GM12875 (cell line): ENCODE results near the gene OR1M1.

Experiments
- H3K4me3 ChIP-seq: one replicate; pipeline ENCODE4 v1.5.1; 2011; ENCODE audit warnings: low read depth, low read length, control low read depth
- CTCF ChIP-seq: IDR thresholded peaks from 2 replicates; pipeline ENCODE4 v1.5.1; 2011; ENCODE audit warnings: low read depth, mild to moderate bottlenecking, control low read depth, inconsistent platforms, low read length, moderate library complexity, borderline replicate concordance; ENCODE audit not compliant: insufficient read depth

The OR1M1 gene

GRCh38 chr19:9128171-9128570, 41.3 kb downstream of the OR1M1 start:
- TF ChIP-seq CTCF = no peak
- no peak overlapping the region for H3K4me3 ChIP-seq

GRCh38 chr19:9130965-9131364, 44.1 kb downstream of the OR1M1 start:
- H3K4me3 ChIP-seq = no peak overlapping the region
- no peak for TF ChIP-seq CTCF

- no peak overlapping the region for H3K4me3 ChIP-seq
- no peak for TF ChIP-seq CTCF
Observed at GRCh38 chr19:9132422-9132821, 45.6 kb downstream of the OR1M1 start.

GRCh38 chr19:9139609-9140158, 52.8 kb downstream of the OR1M1 start:
- no peak for TF ChIP-seq CTCF
- H3K4me3 ChIP-seq = peak overlapping the region; percentile 79

GRCh38 chr19:9140159-9140874, 53.5 kb downstream of the OR1M1 start, which contains the start of gene ZNF317:
Gene ZNF317, plus strand, starts transcription at chr19:9140397. Its CDS starts 15,620 bp downstream, at chr19:9156017.
- peak within 1 kb of the TSS; percentile 79 for H3K4me3 ChIP-seq
- TF ChIP-seq CTCF = no peak

GRCh38 chr19:9144920-9145319, 58.1 kb downstream of the OR1M1 start:
- H3K4me3 ChIP-seq = no peak overlapping the region
- TF ChIP-seq CTCF = no peak
